ENCODE data around the gene RNF115.

The RNF115 gene

GRCh38 chr1:145702826-145703225 lies 121.1 kb downstream of the RNF115 start:
- DNase-seq (ENCODE audit: low read depth) = no peak
- H3K4me3 ChIP-seq (ENCODE audit: low read depth, low read length) = no peak overlapping the region
- TF ChIP-seq MAX (IDR thresholded peaks at IDR 0.05; ENCODE audit: low read depth, low read length) (no peak), MYC (IDR thresholded peaks at IDR 0.05; ENCODE audit: low read depth, low read length) (no peak), CTCF (IDR thresholded peaks at IDR 0.05; ENCODE audit: low read depth, low read length) (no peak), POLR2A (IDR thresholded peaks at IDR 0.05; ENCODE audit: extremely low read depth, insufficient read length) (no peak)

GRCh38 chr1:145702052-145702451 lies 121.8 kb downstream of the RNF115 start:
- no peak overlapping the region for H3K4me3 ChIP-seq (ENCODE audit: low read depth, low read length)
- no peak for DNase-seq (ENCODE audit: low read depth)
- TF ChIP-seq CTCF (IDR thresholded peaks at IDR 0.05; ENCODE audit: low read depth, low read length) = no peak
- no peak for TF ChIP-seq MYC (IDR thresholded peaks at IDR 0.05; ENCODE audit: low read depth, low read length)
- no peak for TF ChIP-seq MAX (IDR thresholded peaks at IDR 0.05; ENCODE audit: low read depth, low read length)

- no peak overlapping the region for H3K4me3 ChIP-seq (ENCODE audit: low read depth, low read length)
- DNase-seq (ENCODE audit: low read depth) = no peak
- no peak for TF ChIP-seq MAX (IDR thresholded peaks at IDR 0.05; ENCODE audit: low read depth, low read length)
- TF ChIP-seq CTCF (IDR thresholded peaks at IDR 0.05; ENCODE audit: low read depth, low read length) = no peak
- no peak for TF ChIP-seq POLR2A (IDR thresholded peaks at IDR 0.05; ENCODE audit: extremely low read depth, insufficient read length)
Observed at GRCh38 chr1:145701306-145701862, 122.5 kb downstream of the RNF115 start.

GRCh38 chr1:145696630-145696960 lies 127.3 kb downstream of the RNF115 start:
- no peak for TF ChIP-seq CTCF (IDR thresholded peaks at IDR 0.05; ENCODE audit: low read depth, low read length)
- TF ChIP-seq MYC (IDR thresholded peaks at IDR 0.05; ENCODE audit: low read depth, low read length) = no peak
- TF ChIP-seq POLR2A (IDR thresholded peaks at IDR 0.05; ENCODE audit: extremely low read depth, insufficient read length) = no peak
- TF ChIP-seq MAX (IDR thresholded peaks at IDR 0.05; ENCODE audit: low read depth, low read length) = no peak
- no peak for DNase-seq (ENCODE audit: low read depth)
- no peak overlapping the region for H3K4me3 ChIP-seq (ENCODE audit: low read depth, low read length)

- DNase-seq (ENCODE audit: low read depth) = peak; percentile 65
- no peak for TF ChIP-seq POLR2A (IDR thresholded peaks at IDR 0.05; ENCODE audit: extremely low read depth, insufficient read length)
- TF ChIP-seq MAX (IDR thresholded peaks at IDR 0.05; ENCODE audit: low read depth, low read length) = peak; percentile 32; the same call in 1 of the 2 replicates
- no peak for TF ChIP-seq MYC (IDR thresholded peaks at IDR 0.05; ENCODE audit: low read depth, low read length)
- no peak for TF ChIP-seq CTCF (IDR thresholded peaks at IDR 0.05; ENCODE audit: low read depth, low read length)
Observed at GRCh38 chr1:145695821-145696629, 127.9 kb downstream of the RNF115 start.

More at GRCh38 chr1:145695821-145696629, 127.9 kb downstream of the RNF115 start:
- no peak overlapping the region for H3K4me3 ChIP-seq (ENCODE audit: low read depth, low read length)
